Tibial artery (tissue), 4 donors: ENCODE data around the gene HLA-F.

Source experiments
- DNase-seq, 2 donors: peaks; one replicate each; pipeline ENCODE4 v3.0.0-alpha.2; 2019
- H3K27ac ChIP-seq, 2 donors: fragments of 200-600 bp; sonication (generic) in 1 of 2; 1 replicate in 1 of 2; 2 replicates in 1 of 2; pipeline ENCODE4 v1.5.1; 2018 to 2019; ENCODE audit warnings: mild to moderate bottlenecking in 1 of 2
- H3K27me3 ChIP-seq, 2 donors: fragments of 200-600 bp; sonication (generic) in 1 of 2; one replicate each; pipeline versions ENCODE4 v1.5.1 to v1.6.0; 2016 to 2019
- H3K36me3 ChIP-seq, 3 donors: fragments of 200-600 bp; sonication (generic) in 2 of 3; one replicate each; pipeline ENCODE4 v1.5.1; 2016 to 2019; ENCODE audit warnings: mild to moderate bottlenecking in 2 of 3
- H3K4me1 ChIP-seq, 4 donors: fragments of 200-600 bp; sonication (generic) in 2 of 4; 1 replicate in 3 of 4; 2 replicates in 1 of 4; pipeline ENCODE4 v1.5.1; 2016 to 2019
- H3K4me3 ChIP-seq, 2 donors: fragments of 200-600 bp; sonication (generic) in 1 of 2; 1 replicate in 1 of 2; 2 replicates in 1 of 2; pipeline ENCODE4 v1.5.1; 2018 to 2019; ENCODE audit warnings: mild to moderate bottlenecking in 2 of 2
- H3K9me3 ChIP-seq, 3 donors: fragments of 200-600 bp; sonication (generic) in 1 of 3; one replicate each; pipeline ENCODE4 v1.5.1; 2016 to 2019
- intact Hi-C: fragments of 100-400 bp; cut with DNase I; formaldehyde crosslinking; loops from one replicate; pipeline ENCODE4 v1.15.0; 2023; ENCODE audit warnings: low total_unique reads
- TF ChIP-seq, protein P1 (sequence below), 2 experiments: fragments of 200-600 bp in 1 of 2; fragments of 450-650 bp in 1 of 2; IDR thresholded peaks; one replicate each; pipeline ENCODE4 v1.5.1; 2017 to 2019; ENCODE audit warnings: antibody characterized with exemption in 2 of 2, mild to moderate bottlenecking in 1 of 2, moderate library complexity in 1 of 2

Gene HLA-F

GRCh38 chr6:29752451-29753308 lies 29.4 kb downstream of the HLA-F start:
- peak overlapping the region; percentile 91 to 92 for H3K27ac ChIP-seq
- no peaks in the 10 kb centered on the region for H3K9me3 ChIP-seq
- peaks cover 0 to 5% of the 10 kb centered on the region in 2 donors for H3K27me3 ChIP-seq
- DNase-seq: peak; percentile 91 to 95
- H3K4me3 ChIP-seq: peak overlapping the region; percentile 69 to 70
- intact Hi-C loops: loop anchor here (10.0 kb wide), 1 partner anchor 48 kb away; no protein-coding TSS in a partner anchor
- TF ChIP-seq, protein P1, sequence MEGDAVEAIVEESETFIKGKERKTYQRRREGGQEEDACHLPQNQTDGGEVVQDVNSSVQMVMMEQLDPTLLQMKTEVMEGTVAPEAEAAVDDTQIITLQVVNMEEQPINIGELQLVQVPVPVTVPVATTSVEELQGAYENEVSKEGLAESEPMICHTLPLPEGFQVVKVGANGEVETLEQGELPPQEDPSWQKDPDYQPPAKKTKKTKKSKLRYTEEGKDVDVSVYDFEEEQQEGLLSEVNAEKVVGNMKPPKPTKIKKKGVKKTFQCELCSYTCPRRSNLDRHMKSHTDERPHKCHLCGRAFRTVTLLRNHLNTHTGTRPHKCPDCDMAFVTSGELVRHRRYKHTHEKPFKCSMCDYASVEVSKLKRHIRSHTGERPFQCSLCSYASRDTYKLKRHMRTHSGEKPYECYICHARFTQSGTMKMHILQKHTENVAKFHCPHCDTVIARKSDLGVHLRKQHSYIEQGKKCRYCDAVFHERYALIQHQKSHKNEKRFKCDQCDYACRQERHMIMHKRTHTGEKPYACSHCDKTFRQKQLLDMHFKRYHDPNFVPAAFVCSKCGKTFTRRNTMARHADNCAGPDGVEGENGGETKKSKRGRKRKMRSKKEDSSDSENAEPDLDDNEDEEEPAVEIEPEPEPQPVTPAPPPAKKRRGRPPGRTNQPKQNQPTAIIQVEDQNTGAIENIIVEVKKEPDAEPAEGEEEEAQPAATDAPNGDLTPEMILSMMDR (IDR thresholded peaks at IDR 0.05): peak; percentile 95 to 97
- peaks cover 0 to 34% (median 24%) of the 10 kb centered on the region in 4 donors for H3K4me1 ChIP-seq
- no peaks in the 10 kb centered on the region for H3K36me3 ChIP-seq

GRCh38 chr6:29753309-29753644 lies 30.0 kb downstream of the HLA-F start:
- peak overlapping the region; percentile 91 to 92 for H3K27ac ChIP-seq
- DNase-seq: no peak
- H3K27me3 ChIP-seq: peaks cover 0 to 6% of the 10 kb centered on the region in 2 donors
- peaks cover 0 to 28% (median 19%) of the 10 kb centered on the region in 4 donors for H3K4me1 ChIP-seq
- peak overlapping the region; percentile 69 to 70 for H3K4me3 ChIP-seq
- H3K9me3 ChIP-seq: no peaks in the 10 kb centered on the region
- intact Hi-C loops: loop anchor here (10.0 kb wide), 1 partner anchor 48 kb away; no protein-coding TSS in a partner anchor
- TF ChIP-seq, protein P1 (IDR thresholded peaks at IDR 0.05): peak in 1 of 2 experiments; percentile 16
- no peaks in the 10 kb centered on the region for H3K36me3 ChIP-seq

DNA sequence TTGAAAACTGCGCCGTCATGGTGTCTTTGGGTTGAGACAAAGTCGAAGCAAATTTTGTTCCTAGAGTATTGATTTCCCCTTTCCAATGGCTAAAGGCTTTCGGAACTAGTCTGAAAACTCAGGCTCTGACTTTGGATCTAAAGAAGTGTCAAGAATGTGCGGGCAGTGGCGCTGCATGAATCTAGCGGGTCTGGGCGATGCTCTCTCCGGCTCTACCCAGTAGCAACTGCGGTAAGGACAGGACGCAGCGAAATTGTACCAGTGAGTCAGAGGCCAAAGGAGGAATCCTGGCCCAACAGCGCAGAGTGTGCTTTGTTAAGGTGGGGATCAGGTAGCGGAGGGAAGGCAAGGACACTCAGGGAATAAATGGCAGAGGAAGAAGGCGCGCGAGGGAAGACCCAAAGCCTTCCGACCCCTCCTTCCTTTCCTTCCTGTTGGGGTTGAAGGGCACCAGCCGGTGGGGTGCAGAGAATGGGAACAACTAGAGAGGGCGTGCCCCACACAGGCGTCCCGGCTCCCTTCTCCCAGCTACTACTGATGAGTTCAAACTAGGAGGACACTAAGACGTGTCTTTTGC lies 32.1 kb downstream of the HLA-F start:
- no peak for DNase-seq
- Histone ChIP-seq H3K27ac (no peak overlapping the region), H3K9me3 (no peaks in the 10 kb centered on the region), H3K36me3 (no peaks in the 10 kb centered on the region), H3K4me3 (no peak overlapping the region), H3K4me1 (peaks cover 0 to 17% (median 8%) of the 10 kb centered on the region in 4 donors), H3K27me3 (peaks cover 0 to 6% of the 10 kb centered on the region in 2 donors)
- TF ChIP-seq, protein P1 (IDR thresholded peaks at IDR 0.05): no peak
- intact Hi-C loops: loop anchor here (10.0 kb wide), 1 partner anchor 51 kb away; no protein-coding TSS in a partner anchor

GRCh38 chr6:29757282-29757681 lies 34.0 kb downstream of the HLA-F start:
- peaks cover 0 to 7% (median 3%) of the 10 kb centered on the region in 4 donors for H3K4me1 ChIP-seq
- TF ChIP-seq, protein P1 (IDR thresholded peaks at IDR 0.05): no peak
- intact Hi-C loops: loop anchor here (10.0 kb wide), 1 partner anchor 52 kb away; no protein-coding TSS in a partner anchor
- no peak overlapping the region for H3K27ac ChIP-seq
- H3K4me3 ChIP-seq: no peak overlapping the region
- DNase-seq: no peak
- peaks cover 0 to 6% of the 10 kb centered on the region in 2 donors for H3K27me3 ChIP-seq
- H3K9me3 ChIP-seq: no peaks in the 10 kb centered on the region
- H3K36me3 ChIP-seq: no peaks in the 10 kb centered on the region

DNA sequence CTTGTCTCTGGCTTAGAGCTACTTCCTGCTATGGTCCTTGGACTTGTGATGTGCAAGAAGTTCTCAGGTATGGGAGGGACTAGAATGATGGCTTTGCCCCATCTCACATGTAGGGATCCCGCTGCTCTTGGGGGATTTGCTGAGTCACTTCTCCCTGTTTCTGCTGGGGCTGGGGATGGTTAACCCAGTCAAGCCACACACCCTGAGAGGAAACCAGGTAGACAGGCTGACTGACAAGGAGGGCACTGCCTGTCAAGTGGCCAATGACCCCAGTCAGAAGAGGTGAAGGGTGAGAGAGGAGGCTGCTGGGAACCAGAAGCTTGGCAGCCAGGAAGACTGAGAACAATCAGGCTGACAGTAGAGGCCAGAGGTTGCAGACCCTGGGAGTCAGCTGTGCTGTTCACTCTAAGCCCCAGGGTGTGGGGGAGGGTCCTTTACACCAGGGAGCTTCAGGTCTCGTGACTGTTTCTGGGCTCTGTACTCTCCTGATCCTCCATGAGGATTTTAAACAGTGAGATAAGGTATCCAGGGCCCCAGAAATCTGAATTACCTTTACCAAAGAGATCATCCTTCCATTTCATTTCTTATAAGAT lies 34.6 kb downstream of the HLA-F start:
- DNase-seq: no peak
- peaks cover 0 to 6% of the 10 kb centered on the region in 2 donors for H3K27me3 ChIP-seq
- no peaks in the 10 kb centered on the region for H3K36me3 ChIP-seq
- H3K4me1 ChIP-seq: peaks cover 0 to 6% (median 3%) of the 10 kb centered on the region in 4 donors
- TF ChIP-seq, protein P1 (IDR thresholded peaks at IDR 0.05): no peak
- H3K9me3 ChIP-seq: no peaks in the 10 kb centered on the region
- intact Hi-C loops: loop anchor here (10.0 kb wide), 1 partner anchor 53 kb away; no protein-coding TSS in a partner anchor
- H3K4me3 ChIP-seq: no peak overlapping the region
- no peak overlapping the region for H3K27ac ChIP-seq
